Hematopoietic multipotent progenitor cell treated with erythropoietin and hydrocortisone succinate and interleukin-3 and kit ligand, for 6 days (in vitro differentiated cells): ENCODE measurements around the gene SSH2.
"Not testable (repeated sequence)": the region's sequence is repeated elsewhere in the genome, so short reads cannot be mapped to it uniquely, and the experiment has no call there.

ENCODE experiments used
- DNase-seq: peaks from one replicate; pipeline ENCODE4 v3.0.0-alpha.2; 2015

Gene SSH2

GRCh38 chr17:29927546-29927945 lies 2.5 kb downstream of the SSH2 start:
- DNase-seq, result peak; percentile 42

GRCh38 chr17:29924786-29925185 lies 5.2 kb downstream of the SSH2 start:
- DNase-seq, result peak; percentile 55

GRCh38 chr17:29918922-29919856 lies 10.8 kb downstream of the SSH2 start:
- peak; percentile 19 for DNase-seq

- no peak for DNase-seq
These were observed 12.0 kb downstream of the SSH2 start for GRCh38 chr17:29918016-29918415.

DNA sequence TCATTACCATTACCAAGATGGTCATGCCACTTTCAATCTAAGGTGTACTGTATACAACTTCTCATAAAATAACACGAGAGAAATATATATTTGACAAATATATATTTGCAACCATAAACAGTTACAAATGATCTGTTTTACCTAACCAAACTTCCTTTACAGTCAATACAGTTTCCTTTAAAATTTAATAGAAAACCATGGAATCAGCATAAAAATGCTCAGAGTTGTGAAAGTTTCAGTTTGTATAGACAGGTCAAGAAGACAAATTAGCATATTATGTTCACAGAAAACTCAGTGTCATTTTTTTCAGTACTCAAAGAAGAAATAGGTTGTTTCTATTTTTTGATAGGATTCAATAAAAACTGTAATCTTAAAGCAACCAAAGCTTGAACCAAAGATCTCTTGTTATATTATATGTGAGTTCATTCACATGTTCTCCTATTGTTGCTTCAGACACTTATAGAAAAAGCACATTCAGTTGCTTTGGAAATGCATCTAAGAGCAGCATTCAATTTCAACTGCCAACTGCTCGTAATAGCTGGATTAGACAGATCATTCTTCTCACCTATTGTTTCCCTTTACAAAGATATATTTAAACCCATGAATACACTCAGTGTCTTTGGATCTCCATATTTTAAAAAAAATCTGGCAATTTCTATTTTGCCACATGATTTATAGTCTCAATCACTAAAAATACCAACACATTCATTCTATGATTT lies 15.1 kb downstream of the SSH2 start:
- DNase-seq, result no peak

DNA sequence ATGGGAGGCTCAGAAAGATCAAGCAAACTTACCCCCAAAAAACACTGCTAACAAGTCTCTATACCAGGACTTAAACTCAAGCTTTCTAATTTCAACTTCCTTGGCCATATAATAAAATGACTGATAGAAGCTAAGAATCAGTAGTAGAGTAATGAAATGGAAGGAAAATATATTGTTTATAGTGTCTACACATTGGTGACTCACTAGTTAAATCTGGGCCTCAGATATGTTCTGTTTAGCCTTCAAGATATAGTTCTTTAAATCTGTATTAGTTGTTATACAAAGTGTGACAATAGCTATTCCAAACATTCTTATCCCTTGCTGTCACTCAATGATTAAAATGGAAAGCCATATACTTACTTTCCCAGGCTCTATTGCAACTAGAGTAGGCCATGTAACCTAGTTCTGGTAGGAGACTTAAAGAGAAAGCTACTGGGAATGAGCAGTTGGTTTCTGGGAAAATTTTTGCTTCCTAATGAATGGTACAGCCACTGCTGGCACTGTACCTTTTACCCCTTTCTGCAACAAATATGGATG lies 18.3 kb downstream of the SSH2 start:
- no peak for DNase-seq

DNA sequence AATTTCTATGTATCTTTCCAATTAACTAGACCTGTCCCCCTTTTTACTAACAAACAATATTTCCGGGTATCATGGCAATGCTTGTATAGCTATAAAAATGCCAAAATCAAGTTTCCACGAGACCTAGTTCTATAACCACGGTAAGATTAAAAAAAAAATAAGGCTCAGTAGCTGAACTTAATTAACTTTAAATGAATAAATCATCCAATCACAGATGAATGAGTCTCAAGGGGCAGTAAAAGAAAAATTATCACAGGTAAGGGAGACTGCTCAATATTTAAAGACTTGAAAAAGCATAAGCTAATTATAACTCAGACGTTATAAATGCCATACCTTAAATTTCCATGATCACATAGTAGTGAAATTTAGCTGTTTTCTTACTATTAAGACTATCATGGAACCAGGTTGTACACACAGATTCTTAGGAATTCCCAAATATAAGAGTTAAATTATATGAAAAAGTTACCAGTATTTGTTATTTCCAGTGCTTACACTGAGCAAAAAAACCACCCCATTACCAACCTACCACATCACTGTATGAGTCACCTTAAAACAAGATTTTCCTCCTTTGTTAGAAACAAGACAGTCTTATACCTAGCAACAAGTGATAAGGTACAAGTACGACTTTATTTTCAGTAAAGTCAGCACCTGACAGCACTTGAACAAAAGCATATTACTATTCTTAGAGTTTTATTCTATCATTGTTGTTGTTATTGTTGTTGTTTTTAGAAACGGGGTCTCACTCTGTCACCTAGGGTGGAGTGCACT lies 20.6 kb downstream of the SSH2 start:
- no peak for DNase-seq

DNA sequence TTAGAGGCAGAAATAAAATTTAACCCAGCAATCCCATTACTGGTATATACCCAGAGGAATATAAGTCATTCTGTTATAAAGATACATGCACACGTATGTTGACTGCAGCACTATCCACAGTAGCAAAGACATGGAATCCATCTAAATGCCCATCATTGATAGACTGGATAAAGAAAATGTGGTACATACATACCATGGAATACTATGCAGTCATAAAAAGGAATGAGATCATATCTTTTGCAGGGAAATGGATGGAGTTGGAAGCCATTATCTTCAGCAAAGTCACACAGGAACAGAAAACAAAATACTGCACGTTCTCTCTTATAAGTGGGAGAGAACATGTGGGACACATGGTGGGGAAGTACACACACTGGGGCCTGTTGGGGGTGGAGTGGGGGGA lies 23.1 kb downstream of the SSH2 start:
- no peak for DNase-seq

DNA sequence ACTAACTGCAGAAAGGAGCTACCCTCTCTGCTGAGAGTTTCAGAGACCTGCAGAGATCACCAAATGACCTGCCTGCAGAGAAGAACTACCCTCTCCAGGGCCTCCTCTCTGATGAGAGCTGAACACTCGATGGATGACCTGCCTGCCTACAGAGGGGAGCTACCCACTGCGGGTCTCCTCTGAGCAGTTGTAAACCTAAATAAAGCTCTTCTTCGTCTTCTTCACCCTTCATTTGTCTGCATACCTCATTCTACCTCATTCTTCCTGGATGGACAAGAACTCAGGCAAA lies 24.2 kb downstream of the SSH2 start:
- no peak for DNase-seq

GRCh38 chr17:29905086-29905878 lies 24.7 kb downstream of the SSH2 start:
- no peak for DNase-seq

GRCh38 chr17:29903471-29903870 lies 26.6 kb downstream of the SSH2 start:
- no peak for DNase-seq

GRCh38 chr17:29897136-29897535 lies 32.9 kb downstream of the SSH2 start:
- DNase-seq, result not testable (repeated sequence)

- DNase-seq, result no peak
These were observed 37.8 kb downstream of the SSH2 start for GRCh38 chr17:29892201-29892600.

DNA sequence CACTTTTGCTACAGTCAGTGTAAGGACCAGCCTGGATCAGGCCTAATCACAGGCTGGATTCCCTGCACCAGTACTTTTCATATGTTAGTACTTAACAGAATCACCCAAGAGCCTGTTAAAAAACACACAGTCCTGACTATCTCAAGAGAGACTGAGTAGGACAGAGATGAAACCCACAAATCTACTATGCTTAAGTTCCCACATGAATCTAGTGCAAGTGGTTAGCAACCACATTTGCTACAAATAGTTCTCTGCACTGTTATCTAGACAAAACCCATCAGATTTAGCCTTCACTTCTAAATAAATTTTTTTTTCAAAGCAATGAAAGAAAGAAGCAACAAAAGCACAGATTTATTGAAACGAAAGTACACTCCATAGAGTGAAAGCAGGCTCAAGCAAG lies 38.9 kb downstream of the SSH2 start:
- no peak for DNase-seq

- DNase-seq, result peak; percentile 35
These were observed 44.9 kb downstream of the SSH2 start for GRCh38 chr17:29885031-29885640.

DNA sequence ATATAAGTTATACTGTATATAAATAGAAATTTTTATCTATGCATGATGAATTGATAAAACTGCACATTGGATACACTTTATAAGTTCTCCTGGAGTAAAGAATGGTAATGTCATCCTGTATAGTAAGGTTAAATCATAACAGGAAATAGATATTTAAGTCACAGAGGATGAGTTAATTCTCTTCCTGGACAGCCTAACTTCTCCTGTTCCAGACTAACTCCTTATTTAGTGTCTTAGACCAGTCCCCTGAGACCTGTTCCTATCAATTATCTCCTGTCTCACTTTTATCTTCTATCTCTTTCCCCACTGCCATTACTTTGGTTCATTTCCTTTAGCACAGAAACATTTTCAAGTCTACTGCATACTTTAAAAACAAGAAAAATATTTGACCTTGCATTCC lies 46.5 kb downstream of the SSH2 start:
- no peak for DNase-seq

DNA sequence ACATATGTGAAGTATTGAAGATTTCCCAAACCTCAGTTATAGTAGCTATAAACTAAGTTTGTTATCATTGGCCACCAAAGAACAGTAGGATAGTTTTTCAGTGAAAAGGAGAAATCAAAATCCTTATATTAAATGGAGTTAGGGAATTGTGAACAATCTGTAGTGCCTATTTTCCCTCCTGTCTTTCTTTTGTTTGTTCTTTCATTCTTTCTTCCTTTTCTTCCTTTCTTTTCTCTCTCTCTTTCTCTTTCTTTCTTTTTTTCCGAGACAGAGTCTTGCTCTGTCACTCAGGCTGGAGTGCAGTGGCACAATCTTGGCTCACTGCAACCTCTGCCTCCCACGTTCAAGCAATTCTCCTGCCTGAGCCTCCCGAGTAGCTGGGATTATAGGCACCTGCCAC lies 48.8 kb downstream of the SSH2 start:
- no peak for DNase-seq

DNA sequence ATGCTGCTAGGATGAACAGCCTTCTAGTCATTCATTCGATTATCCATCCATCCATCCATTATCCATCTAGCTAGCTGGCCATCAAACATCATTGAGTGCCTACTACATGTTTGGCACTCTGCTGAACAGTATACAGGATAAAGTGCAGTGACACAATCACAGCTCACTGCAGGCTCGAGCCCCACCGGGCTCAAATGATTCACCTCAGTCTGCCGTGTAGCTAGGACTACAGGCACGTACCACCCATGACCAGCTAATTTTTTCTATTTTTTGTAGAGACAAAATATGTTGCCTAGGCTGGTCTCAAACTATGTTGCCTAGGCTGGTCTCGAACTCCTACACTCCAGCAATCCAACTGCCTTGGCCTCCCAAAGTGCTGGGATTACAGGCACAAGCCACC lies 50.0 kb downstream of the SSH2 start:
- no peak for DNase-seq

GRCh38 chr17:29874931-29875596 lies 55.0 kb downstream of the SSH2 start:
- DNase-seq, result peak; percentile 29

DNA sequence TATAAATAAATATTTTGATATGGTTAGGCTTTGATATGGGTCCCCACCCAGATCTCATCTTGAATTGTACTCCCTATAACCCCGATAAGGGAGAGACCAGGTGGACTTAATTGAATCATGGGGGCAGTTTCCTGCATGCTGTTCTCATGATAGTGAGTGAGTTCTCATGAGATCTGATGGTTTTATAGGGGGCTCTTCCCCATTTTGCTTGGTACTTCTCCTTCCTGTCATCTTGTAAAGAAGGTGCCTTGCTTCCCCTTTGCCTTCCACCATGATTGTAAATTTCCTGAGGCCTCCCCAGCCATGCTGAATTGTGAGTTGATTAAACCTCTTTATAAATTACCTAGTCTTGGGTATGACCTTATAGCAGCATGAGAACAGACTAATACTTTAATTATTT lies 55.7 kb downstream of the SSH2 start:
- DNase-seq, result peak; percentile 17

DNA sequence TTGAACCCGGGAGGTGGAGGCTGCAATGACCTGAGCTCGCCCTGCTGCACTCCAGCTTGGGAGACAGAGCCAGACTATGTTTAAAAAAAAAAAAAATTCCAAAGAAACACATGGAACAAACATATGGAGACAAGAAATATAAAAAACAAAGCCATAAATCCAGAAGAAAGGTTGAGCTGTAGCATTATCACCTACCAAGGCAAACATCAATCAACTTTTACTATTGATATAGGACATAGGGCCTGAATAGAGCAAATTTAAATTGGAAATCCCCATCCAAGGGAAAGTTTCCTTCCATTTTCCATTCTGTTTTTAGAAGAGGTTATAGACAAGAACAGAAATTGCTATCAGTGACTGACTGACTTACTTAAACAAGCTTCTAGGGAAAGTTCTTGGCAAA lies 56.6 kb downstream of the SSH2 start:
- no peak for DNase-seq
